Activated CD8-positive, alpha-beta T cell treated with anti-CD3 and anti-CD28 coated beads for 36 hours (primary cell): ENCODE measurements around the gene MTR. TPM values are rescaled to one million over a fixed set of nuclear protein-coding genes. Genes with fewer than 3 reads are reported as not detected.

Experiments
- ATAC-seq: fragments of 200-7000 bp; cut with Tn5 transposase; one replicate; pipeline ENCODE4 v1.10.0; 2021; ENCODE audit warnings: mild to moderate bottlenecking, moderate library complexity
- CTCF ChIA-PET: fragments of 350-600 bp; sonication (Branson Sonifier 250); formaldehyde crosslinking; loops from one replicate; lab custom pipeline; 2021; ENCODE audit warnings: antibody characterized with exemption; lab: Charles Lee
- POLR2A ChIA-PET: fragments of 350-600 bp; sonication (Branson Sonifier 250); formaldehyde crosslinking; loops from one replicate; lab custom pipeline; 2021; ENCODE audit warnings: antibody characterized with exemption; lab: Charles Lee
- DNase-seq: peaks from one replicate; pipeline ENCODE4 v3.0.0-alpha.2; 2020
- H3K27ac Mint-ChIP-seq: one replicate; pipeline ENCODE4 v1.8.0; 2021; ENCODE audit warnings: mild to moderate bottlenecking, mixed read lengths
- H3K27me3 Mint-ChIP-seq: one replicate; pipeline ENCODE4 v1.8.0; 2021; ENCODE audit warnings: mixed read lengths
- H3K36me3 Mint-ChIP-seq: one replicate; pipeline ENCODE4 v1.8.0; 2021; ENCODE audit warnings: low read depth, mixed read lengths
- H3K4me1 Mint-ChIP-seq: one replicate; pipeline ENCODE4 v1.8.0; 2021; ENCODE audit warnings: low read depth, mixed read lengths
- H3K4me3 Mint-ChIP-seq: one replicate; pipeline ENCODE4 v1.8.0; 2021; ENCODE audit warnings: mild to moderate bottlenecking, moderate library complexity, mixed read lengths
- H3K9me3 Mint-ChIP-seq: one replicate; pipeline ENCODE4 v1.8.0; 2021; ENCODE audit warnings: mixed read lengths
- intact Hi-C: fragments of 100-400 bp; cut with micrococcal nuclease; formaldehyde crosslinking; loops from one replicate; pipeline ENCODE4 v1.10.0; 2022
- total RNA-seq, 2 experiments: library from RNA; stranded (reverse); gene quantifications; one replicate each; pipeline ENCODE4 v1.2.3, GENCODE V29; 2021
- TF ChIP-seq, protein P1 (sequence below): fragments of 200-600 bp; IDR thresholded peaks from one replicate; pipeline ENCODE4 v1.8.0; 2022; ENCODE audit warnings: antibody characterized with exemption, mild to moderate bottlenecking

The MTR gene
- total RNA-seq, 2 experiments from 2014 or later, result 72.4 to 72.7 TPM

DNA sequence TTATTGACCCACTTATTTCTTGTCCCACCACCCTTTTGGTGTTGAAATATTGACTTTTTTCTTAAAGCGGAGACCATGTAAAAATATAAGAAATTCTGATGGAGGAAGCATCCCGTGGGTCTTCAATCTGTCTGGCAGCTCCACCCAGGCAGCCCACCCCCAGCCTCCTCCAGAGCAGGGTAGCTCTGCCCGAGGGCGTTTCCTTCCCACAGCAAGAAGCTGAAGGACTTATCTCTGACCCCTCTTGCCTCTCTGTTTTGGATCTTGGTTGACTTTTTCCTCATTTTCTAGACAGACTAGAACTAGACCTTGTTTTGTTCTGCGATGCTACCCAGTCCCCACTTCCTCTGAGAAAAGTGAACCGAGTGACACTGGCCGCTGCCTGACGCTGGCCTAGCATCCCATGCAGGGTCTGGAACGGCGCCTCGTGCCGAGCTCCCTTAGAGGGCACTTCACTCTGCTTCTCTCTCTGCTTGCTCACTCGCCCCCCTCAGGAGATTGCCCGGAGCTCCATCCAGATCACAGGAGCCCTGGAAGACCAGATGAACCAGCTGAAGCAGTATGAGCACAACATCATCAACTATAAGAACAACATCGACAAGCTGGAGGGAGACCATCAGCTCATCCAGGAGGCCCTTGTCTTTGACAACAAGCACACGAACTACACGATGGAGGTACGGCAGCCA is 40.4 kb upstream of the MTR start:
- no peak for ATAC-seq
- Mint-ChIP-seq H3K4me1 (no peaks in the 10 kb centered on the region), H3K9me3 (no peaks in the 10 kb centered on the region), H3K27ac (no peak overlapping the region), H3K27me3 (peaks cover 10% of the 10 kb centered on the region), H3K36me3 (no peaks in the 10 kb centered on the region), H3K4me3 (no peak overlapping the region)
- TF ChIP-seq, protein P1, sequence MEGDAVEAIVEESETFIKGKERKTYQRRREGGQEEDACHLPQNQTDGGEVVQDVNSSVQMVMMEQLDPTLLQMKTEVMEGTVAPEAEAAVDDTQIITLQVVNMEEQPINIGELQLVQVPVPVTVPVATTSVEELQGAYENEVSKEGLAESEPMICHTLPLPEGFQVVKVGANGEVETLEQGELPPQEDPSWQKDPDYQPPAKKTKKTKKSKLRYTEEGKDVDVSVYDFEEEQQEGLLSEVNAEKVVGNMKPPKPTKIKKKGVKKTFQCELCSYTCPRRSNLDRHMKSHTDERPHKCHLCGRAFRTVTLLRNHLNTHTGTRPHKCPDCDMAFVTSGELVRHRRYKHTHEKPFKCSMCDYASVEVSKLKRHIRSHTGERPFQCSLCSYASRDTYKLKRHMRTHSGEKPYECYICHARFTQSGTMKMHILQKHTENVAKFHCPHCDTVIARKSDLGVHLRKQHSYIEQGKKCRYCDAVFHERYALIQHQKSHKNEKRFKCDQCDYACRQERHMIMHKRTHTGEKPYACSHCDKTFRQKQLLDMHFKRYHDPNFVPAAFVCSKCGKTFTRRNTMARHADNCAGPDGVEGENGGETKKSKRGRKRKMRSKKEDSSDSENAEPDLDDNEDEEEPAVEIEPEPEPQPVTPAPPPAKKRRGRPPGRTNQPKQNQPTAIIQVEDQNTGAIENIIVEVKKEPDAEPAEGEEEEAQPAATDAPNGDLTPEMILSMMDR, result no peak
- POLR2A ChIA-PET, result interaction anchor here (1.2 kb wide), 1 partner anchor 150 kb away, joined by 3 read pairs; the partner anchor contains the start of gene HEATR1
- CTCF ChIA-PET, result interaction anchor here (1.8 kb wide), 1 partner anchor 13 kb away, joined by 6 read pairs; no protein-coding TSS in a partner anchor
- no peak for DNase-seq
- intact Hi-C loops, result loop anchor here (10.0 kb wide), 1 partner anchor 630 kb away; no protein-coding TSS in a partner anchor

DNA sequence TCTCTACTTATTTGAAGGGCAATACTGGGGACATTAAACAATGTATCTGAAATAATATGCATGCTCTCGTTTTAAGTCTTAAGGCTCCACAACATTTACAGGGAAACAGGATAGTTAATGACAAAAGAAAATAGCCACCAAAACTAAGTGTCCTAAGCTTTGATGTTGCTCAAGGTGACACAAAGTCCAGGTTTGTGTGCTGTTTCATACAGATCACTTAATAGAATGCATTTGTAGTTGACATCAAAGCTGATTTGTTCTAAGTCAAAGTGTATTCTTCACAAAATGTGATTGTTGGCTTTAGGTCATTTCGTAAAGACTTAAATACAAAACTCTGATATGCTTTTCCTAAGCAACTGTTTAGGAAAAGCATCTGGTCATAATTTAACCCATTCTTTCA is 37.5 kb upstream of the MTR start:
- TF ChIP-seq, protein P1, result no peak
- ATAC-seq, result no peak

DNA sequence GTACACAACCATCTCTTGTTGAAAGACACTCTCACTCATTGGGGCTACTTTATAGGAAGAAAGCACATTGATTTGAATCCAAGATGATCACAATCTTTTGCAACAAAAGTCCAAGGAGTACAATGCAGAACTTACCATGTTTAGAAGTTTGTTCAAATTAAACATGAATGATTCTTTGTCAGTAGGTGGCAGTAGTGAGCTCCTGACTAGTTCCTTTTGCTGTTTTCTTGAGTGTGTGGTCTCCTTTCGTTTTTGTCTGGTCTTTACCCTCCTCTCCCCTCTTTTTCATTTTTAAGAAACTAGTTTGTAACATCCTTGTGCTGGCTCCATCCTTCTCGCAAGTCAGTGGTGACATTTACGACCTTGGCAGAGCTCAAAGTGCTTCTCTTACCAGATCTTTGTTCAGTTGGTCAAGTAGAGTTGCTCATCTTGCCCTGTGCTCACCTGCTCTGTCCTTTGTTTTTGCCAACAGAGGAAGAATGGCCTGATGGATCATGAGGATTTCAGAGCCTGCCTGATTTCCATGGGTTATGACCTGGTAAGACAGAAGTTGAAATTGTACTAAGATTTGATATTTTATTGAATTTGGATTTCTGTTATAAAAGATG is 35.7 kb upstream of the MTR start:
- ChIA-PET CTCF (interaction anchor here (0.9 to 3.0 kb wide), 36 partner anchors 9 to 803 kb away, joined by 3 to 26 read pairs (median 4); no protein-coding TSS in a partner anchor), POLR2A (no interaction called here)
- Mint-ChIP-seq H3K9me3 (no peaks in the 10 kb centered on the region), H3K27ac (no peak overlapping the region), H3K4me1 (no peaks in the 10 kb centered on the region), H3K4me3 (no peak overlapping the region), H3K36me3 (no peaks in the 10 kb centered on the region), H3K27me3 (no peaks in the 10 kb centered on the region)
- ATAC-seq (peak; percentile 64), DNase-seq (peak; percentile 7)
- intact Hi-C loops, result loop anchor here (10.0 kb wide), 1 partner anchor 625 kb away; no protein-coding TSS in a partner anchor
- TF ChIP-seq, protein P1, result peak; percentile 88

More for the DNA sequence above, 37.5 kb upstream of the MTR start:
- ChIA-PET POLR2A (no interaction called here), CTCF (interaction anchor here (1.4 to 3.0 kb wide), 3 partner anchors 11 to 114 kb away, joined by 3 to 24 read pairs (median 8); no protein-coding TSS in a partner anchor)
- no peaks in the 10 kb centered on the region for H3K36me3 Mint-ChIP-seq
- DNase-seq, result no peak
- H3K4me3 Mint-ChIP-seq, result no peak overlapping the region
- H3K27me3 Mint-ChIP-seq, result no peaks in the 10 kb centered on the region
- intact Hi-C loops, result loop anchor here (10.0 kb wide), 1 partner anchor 627 kb away; no protein-coding TSS in a partner anchor
- no peak overlapping the region for H3K27ac Mint-ChIP-seq
- no peaks in the 10 kb centered on the region for H3K4me1 Mint-ChIP-seq
- H3K9me3 Mint-ChIP-seq, result no peaks in the 10 kb centered on the region

DNA sequence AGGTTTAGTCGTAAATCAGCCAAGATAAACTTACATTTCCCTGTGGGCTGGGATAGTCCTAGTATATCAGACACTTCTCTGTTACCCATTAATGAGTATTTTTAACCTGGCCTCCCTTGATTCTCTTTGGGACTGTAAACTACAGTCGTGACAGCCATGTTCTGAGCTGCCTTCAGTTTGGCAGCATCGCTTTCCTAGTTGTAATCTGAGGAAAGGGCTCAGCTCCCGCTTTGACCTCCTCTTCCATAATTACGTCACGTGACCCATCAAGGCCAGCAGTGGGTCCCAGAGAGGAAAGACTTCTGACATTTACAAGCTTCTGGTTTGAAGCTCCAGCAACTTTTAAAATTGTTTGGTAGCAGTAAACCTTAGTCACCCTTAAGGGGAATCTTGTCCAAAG is 34.6 kb upstream of the MTR start:
- no peak for DNase-seq
- no peak overlapping the region for H3K4me3 Mint-ChIP-seq
- no peaks in the 10 kb centered on the region for H3K36me3 Mint-ChIP-seq
- no peaks in the 10 kb centered on the region for H3K4me1 Mint-ChIP-seq
- ChIA-PET POLR2A (no interaction called here), CTCF (interaction anchor here (1.4 to 3.0 kb wide), 7 partner anchors 8 to 626 kb away, joined by 3 to 26 read pairs (median 9); no protein-coding TSS in a partner anchor)
- peaks cover 2% of the 10 kb centered on the region for H3K27me3 Mint-ChIP-seq
- no peaks in the 10 kb centered on the region for H3K9me3 Mint-ChIP-seq
- no peak overlapping the region for H3K27ac Mint-ChIP-seq
- intact Hi-C loops, result loop anchor here (5.0 kb wide), 1 partner anchor 107 kb away; no protein-coding TSS in a partner anchor
- TF ChIP-seq, protein P1, result no peak
- ATAC-seq, result no peak
